ENCODE data around the gene METTL21A. TPM values are rescaled to one million over a fixed set of nuclear protein-coding genes. Genes with fewer than 3 reads are reported as not detected.

Gene METTL21A
- total and polyA plus RNA-seq, 11 donors = 10.2 to 27.6 (median 14.6) TPM

DNA sequence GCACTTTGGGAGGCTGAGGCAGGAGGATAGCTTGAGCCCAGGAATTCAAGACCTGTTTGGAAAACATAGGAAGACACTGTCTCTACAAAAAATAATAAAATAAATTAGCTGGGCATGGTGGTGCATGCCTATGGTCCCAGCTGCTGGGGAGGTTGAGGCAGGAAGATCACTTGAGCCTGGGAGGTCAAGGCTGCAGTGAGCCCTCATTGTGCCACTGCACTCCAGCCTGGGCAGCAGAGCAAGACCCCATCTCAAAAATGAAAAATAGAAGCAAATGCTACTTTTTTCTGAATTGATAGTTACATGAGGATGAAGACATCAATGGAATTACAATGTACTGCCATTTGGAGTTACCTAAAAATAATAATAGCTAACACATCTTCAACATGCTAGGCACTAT is 31.9 kb downstream of the METTL21A start:
- ATAC-seq (no peak), DNase-seq (no peak)
- peaks cover 0 to 82% (median 69%) of the 10 kb centered on the region in 9 donors for H3K36me3 ChIP-seq
- no peak overlapping the region for H3K27ac ChIP-seq
- peaks cover 0 to 21% (median 3%) of the 10 kb centered on the region in 12 donors for H3K9me3 ChIP-seq
- TF ChIP-seq POLR2A (IDR thresholded peaks at IDR 0.05) (no peak), CTCF (IDR thresholded peaks at IDR 0.05) (no peak)
- intact Hi-C loops (cut with DNase I) = no loop called here
- no peak overlapping the region for H3K4me3 ChIP-seq
- no peaks in the 10 kb centered on the region for H3K4me1 ChIP-seq
- H3K27me3 ChIP-seq = no peaks in the 10 kb centered on the region

- H3K27ac ChIP-seq = no peak overlapping the region
- no peaks in the 10 kb centered on the region for H3K4me1 ChIP-seq
- no peaks in the 10 kb centered on the region for H3K27me3 ChIP-seq
- ATAC-seq (no peak), DNase-seq (no peak)
- intact Hi-C loops (cut with DNase I) = no loop called here
- peaks cover 0 to 21% (median 3%) of the 10 kb centered on the region in 12 donors for H3K9me3 ChIP-seq
- TF ChIP-seq POLR2A (IDR thresholded peaks at IDR 0.05) (no peak), CTCF (IDR thresholded peaks at IDR 0.05) (no peak)
- no peak overlapping the region for H3K4me3 ChIP-seq
- H3K36me3 ChIP-seq = peaks cover 0 to 79% (median 68%) of the 10 kb centered on the region in 9 donors
These were observed 36.1 kb downstream of the METTL21A start for GRCh38 chr2:207589143-207589542.

DNA sequence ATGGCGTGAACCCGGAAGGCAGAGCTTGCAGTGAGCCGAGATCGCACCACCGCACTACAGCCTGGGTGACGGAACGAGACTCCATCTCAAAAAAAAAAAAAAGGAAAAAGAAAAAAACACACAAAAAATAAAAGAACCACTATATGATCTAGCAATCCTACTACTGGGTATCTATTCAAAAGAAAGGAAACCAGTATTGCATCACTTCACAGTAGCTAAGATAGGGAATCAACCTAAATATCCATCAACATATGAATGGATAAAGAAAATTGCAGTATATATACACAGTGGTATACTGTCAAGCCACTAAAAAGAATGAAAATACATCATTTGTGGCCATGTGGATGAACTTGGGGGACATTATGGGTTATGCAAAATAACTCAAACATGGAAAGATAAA is 37.9 kb downstream of the METTL21A start:
- ATAC-seq = no peak
- TF ChIP-seq CTCF (IDR thresholded peaks at IDR 0.05) (no peak), POLR2A (IDR thresholded peaks at IDR 0.05) (no peak)
- no peak for DNase-seq
- H3K36me3 ChIP-seq = peaks cover 0 to 83% (median 70%) of the 10 kb centered on the region in 9 donors
- H3K27me3 ChIP-seq = no peaks in the 10 kb centered on the region
- H3K4me3 ChIP-seq = no peak overlapping the region
- no peaks in the 10 kb centered on the region for H3K4me1 ChIP-seq
- 88 to 99% (median 97%) methylated on average over 7 of the region's 7 CpGs for WGBS, 4 donors
- intact Hi-C loops (cut with DNase I) = no loop called here
- peaks cover 0 to 14% (median 2%) of the 10 kb centered on the region in 12 donors for H3K9me3 ChIP-seq
- H3K27ac ChIP-seq = no peak overlapping the region

GRCh38 chr2:207584952-207585351 is 40.2 kb downstream of the METTL21A start:
- WGBS, 4 donors = 67 to 77% (median 72%) methylated on average over 4 of the region's 4 CpGs
- TF ChIP-seq CTCF (IDR thresholded peaks at IDR 0.05) (no peak), POLR2A (IDR thresholded peaks at IDR 0.05) (no peak)
- H3K4me1 ChIP-seq = peaks cover 0 to 1% (median 0%) of the 10 kb centered on the region in 12 donors
- intact Hi-C loops (cut with DNase I) = no loop called here
- no peak overlapping the region for H3K4me3 ChIP-seq
- peak in 3 of 5 donors; percentile 15 to 51 (median 30) for DNase-seq
- no peak overlapping the region for H3K27ac ChIP-seq
- peaks cover 0 to 95% (median 73%) of the 10 kb centered on the region in 9 donors for H3K36me3 ChIP-seq
- no peaks in the 10 kb centered on the region for H3K27me3 ChIP-seq
- peak; percentile 47 to 68 (median 55) for ATAC-seq
- no peaks in the 10 kb centered on the region for H3K9me3 ChIP-seq

All from heart left ventricle (tissue), 16 donors.